ENCODE measurements around the gene LRRC27. TPM values are rescaled to one million over a fixed set of nuclear protein-coding genes. Genes with fewer than 3 reads are reported as not detected.
"Not testable (repeated sequence)": the region's sequence is repeated elsewhere in the genome, so short reads cannot be mapped to it uniquely, and the experiment has no call there.

LRRC27 gene
- total and polyA plus RNA-seq, 2 donors (not counting 1 experiment from before 2014, with no cell fraction given): 4.1 to 11.7 TPM

- H3K4me2 ChIP-seq (ENCODE audit: extremely low read depth, insufficient read depth, low read length): peak overlapping the region; percentile 15
- no peak overlapping the region for H2AFZ ChIP-seq (ENCODE audit: low read length)
- no peak overlapping the region for H3K4me3 ChIP-seq (replicated peaks in 1 of 4; ENCODE audit: control extremely low read depth in 1 of 4, insufficient read depth in 1 of 4, low read depth in 3 of 4, low read length in 4 of 4)
Measured at GRCh38 chr10:132336919-132337407, 5.0 kb downstream of the LRRC27 start.

DNA sequence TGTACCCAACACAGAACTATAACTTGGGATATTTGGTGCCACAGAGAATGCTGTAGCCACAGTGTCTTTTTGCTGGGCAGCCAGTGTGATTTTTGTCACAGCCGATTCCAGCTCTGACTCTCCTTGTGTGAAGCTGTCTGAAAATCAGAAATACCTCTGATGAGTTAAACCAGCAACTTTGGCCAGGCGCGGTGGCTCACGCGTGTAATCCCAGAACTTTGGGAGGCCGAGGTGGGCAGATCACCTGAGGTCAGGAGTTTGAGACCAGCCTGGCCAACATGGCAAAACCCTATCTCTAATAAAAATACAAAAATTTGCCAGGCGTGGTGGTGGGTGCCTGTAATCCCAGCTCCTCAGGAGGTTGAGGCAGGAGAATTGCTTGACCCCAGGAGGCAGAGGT is 5.9 kb downstream of the LRRC27 start:
- H3K4me2 ChIP-seq (ENCODE audit: extremely low read depth, insufficient read depth, low read length); H3K9me3 ChIP-seq (ENCODE audit: control insufficient read depth, insufficient read depth, low read depth, low read length); H3K79me2 ChIP-seq (ENCODE audit: control insufficient read depth, insufficient read depth, low read length); H2AFZ ChIP-seq (ENCODE audit: low read length); H3K4me1 ChIP-seq (ENCODE audit: control insufficient read depth, extremely low read depth, insufficient read depth, low read length); H3K36me3 ChIP-seq (ENCODE audit: control insufficient read depth, insufficient read depth, low read length); DNase-seq (ENCODE audit: low read depth in 2 of 2); H3K9ac ChIP-seq (ENCODE audit: insufficient read depth, low read length); H3K27me3 ChIP-seq (ENCODE audit: control insufficient read depth, insufficient read depth, low read length); H3K27ac ChIP-seq (ENCODE audit: insufficient read depth, low read length); H4K20me1 ChIP-seq (ENCODE audit: control insufficient read depth, extremely low read depth, insufficient read depth, low read length); H3K4me3 ChIP-seq (replicated peaks in 1 of 4; ENCODE audit: control extremely low read depth in 1 of 4, insufficient read depth in 1 of 4, low read depth in 3 of 4, low read length in 4 of 4): not testable (repeated sequence)

More at GRCh38 chr10:132336919-132337407, 5.0 kb downstream of the LRRC27 start:
- Histone ChIP-seq H3K27me3 (ENCODE audit: control insufficient read depth, insufficient read depth, low read length) (no peaks in the 10 kb centered on the region), H3K27ac (ENCODE audit: insufficient read depth, low read length) (no peak overlapping the region), H3K9ac (ENCODE audit: insufficient read depth, low read length) (no peak overlapping the region), H3K9me3 (ENCODE audit: control insufficient read depth, insufficient read depth, low read depth, low read length) (no peaks in the 10 kb centered on the region), H3K4me1 (ENCODE audit: control insufficient read depth, extremely low read depth, insufficient read depth, low read length) (peaks cover 2% of the 10 kb centered on the region), H4K20me1 (ENCODE audit: control insufficient read depth, extremely low read depth, insufficient read depth, low read length) (no peaks in the 10 kb centered on the region), H3K79me2 (ENCODE audit: control insufficient read depth, insufficient read depth, low read length) (no peaks in the 10 kb centered on the region), H3K36me3 (ENCODE audit: control insufficient read depth, insufficient read depth, low read length) (no peaks in the 10 kb centered on the region)
- DNase-seq (ENCODE audit: low read depth in 2 of 2): peak in 1 of 2 donors; percentile 43
- no peak for TF ChIP-seq EZH2 (IDR thresholded peaks at IDR 0.05; ENCODE audit: low read length, missing control alignments)
- TF ChIP-seq CTCF (conservative IDR thresholded peaks at IDR 0.05 in 1 of 2, IDR thresholded peaks at IDR 0.05 in 1 of 2; ENCODE audit: low read depth in 1 of 2, low read length in 2 of 2): no peak

DNA sequence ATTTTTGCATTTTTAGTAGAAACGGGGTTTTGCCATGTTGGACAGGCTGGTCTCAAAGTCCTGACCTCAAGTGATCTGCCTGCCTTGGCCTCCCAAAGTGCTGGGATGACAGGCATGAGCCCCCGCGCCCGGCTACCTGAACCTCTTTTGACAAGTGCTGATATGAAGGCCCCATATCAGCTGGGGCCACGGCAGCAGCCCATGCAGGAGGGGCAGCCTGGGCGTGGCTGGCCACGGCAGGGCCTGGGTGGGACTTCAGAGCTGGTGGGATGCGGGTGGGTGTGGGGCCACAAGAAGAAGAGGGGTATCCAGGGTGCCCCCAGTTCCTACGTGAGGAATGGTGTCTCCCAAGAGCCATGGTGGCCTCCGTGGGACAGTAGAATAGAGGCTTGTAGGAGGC is 6.9 kb downstream of the LRRC27 start:
- H3K9me3 ChIP-seq (ENCODE audit: control insufficient read depth, insufficient read depth, low read depth, low read length): no peaks in the 10 kb centered on the region
- no peak overlapping the region for H3K9ac ChIP-seq (ENCODE audit: insufficient read depth, low read length)
- no peaks in the 10 kb centered on the region for H3K79me2 ChIP-seq (ENCODE audit: control insufficient read depth, insufficient read depth, low read length)
- peaks cover 2% of the 10 kb centered on the region for H3K36me3 ChIP-seq (ENCODE audit: control insufficient read depth, insufficient read depth, low read length)
- H3K4me1 ChIP-seq (ENCODE audit: control insufficient read depth, extremely low read depth, insufficient read depth, low read length): no peaks in the 10 kb centered on the region
- TF ChIP-seq CTCF (conservative IDR thresholded peaks at IDR 0.05 in 1 of 2, IDR thresholded peaks at IDR 0.05 in 1 of 2; ENCODE audit: low read depth in 1 of 2, low read length in 2 of 2) (no peak), EZH2 (IDR thresholded peaks at IDR 0.05; ENCODE audit: low read length, missing control alignments) (no peak)
- no peak overlapping the region for H3K27ac ChIP-seq (ENCODE audit: insufficient read depth, low read length)
- no peaks in the 10 kb centered on the region for H3K27me3 ChIP-seq (ENCODE audit: control insufficient read depth, insufficient read depth, low read length)
- H2AFZ ChIP-seq (ENCODE audit: low read length): no peak overlapping the region
- no peaks in the 10 kb centered on the region for H4K20me1 ChIP-seq (ENCODE audit: control insufficient read depth, extremely low read depth, insufficient read depth, low read length)
- H3K4me3 ChIP-seq (replicated peaks in 1 of 4; ENCODE audit: control extremely low read depth in 1 of 4, insufficient read depth in 1 of 4, low read depth in 3 of 4, low read length in 4 of 4): no peak overlapping the region
- DNase-seq (ENCODE audit: low read depth in 2 of 2): no peak
- no peak overlapping the region for H3K4me2 ChIP-seq (ENCODE audit: extremely low read depth, insufficient read depth, low read length)
